CD4-positive, alpha-beta T cell (primary cell): ENCODE results near the gene GSTM4. TPM values are rescaled to one million over a fixed set of nuclear protein-coding genes. Genes with fewer than 3 reads are reported as not detected.

ENCODE experiments used
- ATAC-seq: fragments of 200-7000 bp; cut with Tn5 transposase; one replicate; pipeline ENCODE4 v1.10.0; 2022; ENCODE audit warnings: mild to moderate bottlenecking; ENCODE audit not compliant: poor library complexity
- CTCF ChIA-PET: fragments of 350-600 bp; sonication (Branson Sonifier 250); formaldehyde crosslinking; loops from one replicate; lab custom pipeline; 2021; ENCODE audit warnings: antibody characterized with exemption, inconsistent platforms; lab: Charles Lee
- POLR2A ChIA-PET: fragments of 350-600 bp; sonication (Branson Sonifier 250); formaldehyde crosslinking; loops from one replicate; lab custom pipeline; 2021; ENCODE audit warnings: antibody characterized with exemption, inconsistent platforms; lab: Charles Lee
- DNase-seq, 14 experiments: peaks; one replicate each; pipeline ENCODE4 v3.0.0-alpha.2; 2013 to 2020; ENCODE audit warnings: mixed read lengths in 2 of 14
- H3K27ac ChIP-seq, 2 donors: one replicate each; pipeline versions ENCODE4 v1.5.1 to v1.7.0; 2013; ENCODE audit warnings: low read length in 2 of 2, low read depth in 1 of 2, mild to moderate bottlenecking in 1 of 2
- H3K27me3 ChIP-seq, 2 experiments: 1 replicate in 1 of 2; 2 replicates in 1 of 2; pipeline versions ENCODE4 v1.6.1 to v1.7.0; 2013; ENCODE audit warnings: low read length in 2 of 2, control low read depth in 1 of 2, mild to moderate bottlenecking in 1 of 2, moderate library complexity in 1 of 2; ENCODE audit not compliant: insufficient read depth in 2 of 2, control insufficient read depth in 1 of 2
- H3K36me3 ChIP-seq: one replicate; pipeline ENCODE4 v1.6.1; 2013; ENCODE audit warnings: low read length, control low read depth; ENCODE audit not compliant: insufficient read depth
- H3K4me1 ChIP-seq: one replicate; pipeline ENCODE4 v1.6.1; 2013; ENCODE audit warnings: low read length, control low read depth; ENCODE audit not compliant: insufficient read depth
- H3K4me3 ChIP-seq: one replicate; pipeline ENCODE4 v1.5.1; 2013; ENCODE audit warnings: mild to moderate bottlenecking, low read length, moderate library complexity
- H3K9me3 ChIP-seq, 2 experiments: 1 replicate in 1 of 2; 2 replicates in 1 of 2; pipeline versions ENCODE4 v1.6.1 to v1.7.0; 2013; ENCODE audit warnings: low read length in 2 of 2, mild to moderate bottlenecking in 2 of 2, control low read depth in 1 of 2, moderate library complexity in 1 of 2; ENCODE audit not compliant: control insufficient read depth in 1 of 2, insufficient read depth in 1 of 2
- H3K27ac Mint-ChIP-seq: one replicate; pipeline ENCODE4 v1.8.0; 2020; ENCODE audit warnings: mixed read lengths
- H3K27me3 Mint-ChIP-seq: one replicate; pipeline ENCODE4 v1.8.0; 2021; ENCODE audit warnings: mixed read lengths
- H3K36me3 Mint-ChIP-seq: one replicate; pipeline ENCODE4 v1.8.0; 2021; ENCODE audit warnings: low read depth, mixed read lengths
- H3K4me1 Mint-ChIP-seq: one replicate; pipeline ENCODE4 v1.8.0; 2021; ENCODE audit warnings: low read depth, mixed read lengths
- H3K4me3 Mint-ChIP-seq: one replicate; pipeline ENCODE4 v1.8.0; 2020; ENCODE audit warnings: mild to moderate bottlenecking, mixed read lengths
- H3K9me3 Mint-ChIP-seq: one replicate; pipeline ENCODE4 v1.8.0; 2020; ENCODE audit warnings: mixed read lengths
- intact Hi-C, 2 experiments: fragments of 100-400 bp; cut with DNase I in 1 of 2; cut with micrococcal nuclease in 1 of 2; formaldehyde crosslinking; loops; one replicate each; pipeline versions ENCODE4 v1.15.1 to v1.9.0; 2023 to 2025; cut with DNase I, micrococcal nuclease
- total RNA-seq, 174 experiments: library from RNA in 2 of 174; stranded (reverse) in 2 of 174; gene quantifications; one replicate each; pipeline ENCODE4 v1.2.3 and lab custom pipeline; 2021 to 2026
- TF ChIP-seq, protein P1 (sequence below): fragments of 200-600 bp; IDR thresholded peaks from one replicate; pipeline ENCODE4 v1.8.0; 2022; ENCODE audit warnings: antibody characterized with exemption, mild to moderate bottlenecking

The GSTM4 gene
- total RNA-seq, 2 experiments from 2014 or later: 17.7 to 20.7 TPM

DNA sequence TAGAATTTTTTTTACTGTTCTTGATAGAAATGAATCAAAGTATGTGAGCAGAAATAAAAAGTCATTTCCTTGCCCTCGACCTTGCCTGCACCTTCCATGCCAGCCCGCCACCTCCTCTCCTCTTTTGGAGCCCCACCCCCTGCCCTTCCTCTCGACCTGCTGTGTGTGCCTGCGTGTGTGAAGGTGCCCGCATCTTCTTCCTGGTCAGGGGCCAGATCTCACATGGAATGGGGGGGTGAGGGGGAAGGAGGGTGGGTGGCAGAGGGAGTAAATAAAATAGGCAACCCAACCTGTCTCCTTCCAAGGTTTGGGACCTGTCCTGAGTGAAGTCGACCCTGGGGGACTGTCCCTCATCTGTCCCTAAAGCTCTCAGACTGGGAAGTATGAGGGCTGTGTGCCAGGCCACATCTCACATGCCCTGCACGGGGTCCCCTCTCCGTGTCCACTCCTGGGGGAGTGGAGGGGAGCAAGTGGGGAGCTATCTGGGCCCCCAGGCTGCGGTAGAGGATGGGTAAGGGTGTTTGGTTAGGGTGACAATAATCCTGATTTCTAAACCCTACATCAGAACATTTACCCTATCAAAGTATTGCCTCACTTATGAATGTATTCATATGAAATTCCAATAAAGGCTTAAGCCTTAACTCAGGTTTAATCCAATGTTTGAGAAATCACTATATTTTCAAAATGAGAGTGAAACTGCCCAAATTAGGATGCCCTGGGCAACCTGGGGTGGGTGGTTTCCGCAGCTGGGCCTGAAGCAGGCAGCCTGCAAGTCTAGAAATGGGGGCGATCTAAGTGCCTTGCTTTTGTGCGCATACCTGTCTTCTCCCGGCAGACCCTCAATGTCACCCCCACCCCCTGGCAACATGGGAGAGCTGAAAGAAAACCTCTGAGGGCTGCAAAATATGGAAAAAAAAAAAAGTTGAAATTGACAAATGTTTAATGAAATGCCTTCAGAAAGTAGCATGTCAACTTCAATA is 20.8 kb upstream of the GSTM4 start:
- Mint-ChIP-seq H3K27ac (no peak overlapping the region), H3K36me3 (peaks cover 19% of the 10 kb centered on the region), H3K4me3 (no peak overlapping the region), H3K9me3 (no peaks in the 10 kb centered on the region), H3K4me1 (peaks cover 15% of the 10 kb centered on the region), H3K27me3 (no peaks in the 10 kb centered on the region)
- ChIA-PET POLR2A (interaction anchor here (1.0 to 1.9 kb wide), 3 partner anchors 53 to 89 kb away, joined by 4 to 6 read pairs (median 4); partner anchors contain the start of genes GNAI3 and GSTM1), CTCF (interaction anchor here (1.5 to 1.6 kb wide), 2 partner anchors 15 to 89 kb away, joined by 3 to 4 read pairs; no protein-coding TSS in a partner anchor)
- H3K27me3 ChIP-seq: no peaks in the 10 kb centered on the region
- H3K27ac ChIP-seq: no peak overlapping the region
- DNase-seq: peak in 6 of 14 experiments; percentile 22 to 58 (median 46)
- TF ChIP-seq, protein P1, sequence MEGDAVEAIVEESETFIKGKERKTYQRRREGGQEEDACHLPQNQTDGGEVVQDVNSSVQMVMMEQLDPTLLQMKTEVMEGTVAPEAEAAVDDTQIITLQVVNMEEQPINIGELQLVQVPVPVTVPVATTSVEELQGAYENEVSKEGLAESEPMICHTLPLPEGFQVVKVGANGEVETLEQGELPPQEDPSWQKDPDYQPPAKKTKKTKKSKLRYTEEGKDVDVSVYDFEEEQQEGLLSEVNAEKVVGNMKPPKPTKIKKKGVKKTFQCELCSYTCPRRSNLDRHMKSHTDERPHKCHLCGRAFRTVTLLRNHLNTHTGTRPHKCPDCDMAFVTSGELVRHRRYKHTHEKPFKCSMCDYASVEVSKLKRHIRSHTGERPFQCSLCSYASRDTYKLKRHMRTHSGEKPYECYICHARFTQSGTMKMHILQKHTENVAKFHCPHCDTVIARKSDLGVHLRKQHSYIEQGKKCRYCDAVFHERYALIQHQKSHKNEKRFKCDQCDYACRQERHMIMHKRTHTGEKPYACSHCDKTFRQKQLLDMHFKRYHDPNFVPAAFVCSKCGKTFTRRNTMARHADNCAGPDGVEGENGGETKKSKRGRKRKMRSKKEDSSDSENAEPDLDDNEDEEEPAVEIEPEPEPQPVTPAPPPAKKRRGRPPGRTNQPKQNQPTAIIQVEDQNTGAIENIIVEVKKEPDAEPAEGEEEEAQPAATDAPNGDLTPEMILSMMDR: no peak
- H3K4me1 ChIP-seq: peaks cover 11% of the 10 kb centered on the region
- no peaks in the 10 kb centered on the region for H3K9me3 ChIP-seq
- ATAC-seq: peak; percentile 84
- no peak overlapping the region for H3K4me3 ChIP-seq
- H3K36me3 ChIP-seq: peaks cover 17% of the 10 kb centered on the region
- intact Hi-C loops: loop anchor here in 1 of 2 experiments (5.0 kb wide), 1 partner anchor 43 kb away; no protein-coding TSS in a partner anchor

DNA sequence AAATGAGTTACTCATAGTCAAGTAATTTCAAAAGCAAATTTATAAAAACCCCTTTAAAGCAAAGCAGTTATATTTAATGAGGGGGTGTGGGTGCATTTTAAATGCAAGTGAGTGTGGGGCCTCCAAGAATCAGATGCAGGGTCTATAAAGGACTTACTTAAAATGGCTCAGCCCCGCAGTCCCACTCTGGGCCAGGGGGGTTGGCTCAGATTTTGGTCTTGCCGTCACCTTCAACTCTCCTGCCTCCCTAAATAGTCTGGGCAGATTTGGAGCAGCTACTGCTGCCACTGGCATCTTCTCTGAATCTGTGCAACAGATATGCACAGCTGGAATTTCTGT is 20.1 kb upstream of the GSTM4 start:
- Histone ChIP-seq H3K27ac (no peak overlapping the region), H3K36me3 (peaks cover 13% of the 10 kb centered on the region), H3K4me1 (peaks cover 17% of the 10 kb centered on the region), H3K4me3 (no peak overlapping the region), H3K27me3 (no peaks in the 10 kb centered on the region), H3K9me3 (no peaks in the 10 kb centered on the region)
- ATAC-seq (no peak), DNase-seq (peak in 1 of 14 experiments; percentile 3)
- intact Hi-C loops: no loop called here
- Mint-ChIP-seq H3K4me3 (no peak overlapping the region), H3K36me3 (peaks cover 17% of the 10 kb centered on the region), H3K27me3 (no peaks in the 10 kb centered on the region), H3K4me1 (peaks cover 19% of the 10 kb centered on the region), H3K27ac (no peak overlapping the region), H3K9me3 (no peaks in the 10 kb centered on the region)
- ChIA-PET POLR2A (interaction anchor here (0.8 to 1.9 kb wide), 2 partner anchors 52 to 348 kb away, joined by 3 to 6 read pairs; partner anchors contain the start of genes AHCYL1 and GSTM1), CTCF (interaction anchor here (1.6 kb wide), 1 partner anchor 90 kb away, joined by 4 read pairs; no protein-coding TSS in a partner anchor)
- TF ChIP-seq, protein P1: no peak

DNA sequence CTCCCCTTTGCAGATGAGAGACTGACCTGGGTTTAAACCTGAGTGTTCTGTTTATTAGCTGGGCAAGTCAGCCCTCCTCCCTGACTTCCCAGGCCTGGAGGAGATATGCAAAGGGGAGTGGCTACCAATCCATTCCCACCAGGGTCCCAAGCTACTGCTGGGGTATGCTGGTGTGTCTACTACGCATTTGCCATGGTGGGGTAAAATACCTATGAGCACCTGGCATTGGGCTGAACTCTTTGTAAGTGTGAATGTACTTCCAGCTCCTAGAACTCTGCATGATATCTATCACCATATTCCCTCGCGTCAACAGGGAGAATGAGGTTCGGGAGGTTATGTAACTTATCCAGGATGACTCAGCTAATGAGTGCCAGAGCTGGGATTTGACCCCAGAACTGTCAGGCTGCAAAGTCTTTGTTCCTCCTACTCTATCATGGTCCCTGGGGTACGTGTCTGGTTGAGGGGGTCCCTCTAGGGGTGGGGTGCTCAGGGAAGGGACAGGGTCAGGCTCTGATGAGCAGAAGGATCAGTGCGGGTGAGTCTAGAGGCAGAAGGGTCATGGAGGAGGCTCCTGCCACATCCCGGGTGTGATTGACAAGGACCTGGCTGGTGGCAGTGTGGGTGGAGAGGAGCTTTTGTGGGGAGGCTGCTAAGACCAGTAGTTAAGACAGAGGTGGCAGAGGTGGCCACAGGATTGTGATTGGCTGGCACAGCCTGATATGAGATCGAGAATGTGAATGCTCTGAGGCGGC is 19.5 kb upstream of the GSTM4 start:
- H3K27me3 Mint-ChIP-seq: no peaks in the 10 kb centered on the region
- Histone ChIP-seq H3K4me1 (peaks cover 17% of the 10 kb centered on the region), H3K27me3 (no peaks in the 10 kb centered on the region), H3K27ac (no peak overlapping the region), H3K36me3 (peaks cover 7% of the 10 kb centered on the region), H3K4me3 (no peak overlapping the region), H3K9me3 (no peaks in the 10 kb centered on the region)
- ChIA-PET POLR2A (interaction anchor here (0.8 to 1.9 kb wide), 3 partner anchors 51 to 348 kb away, joined by 3 to 6 read pairs (median 4); partner anchors contain the start of genes AHCYL1, GNAI3 and GSTM1), CTCF (interaction anchor here (1.2 to 1.6 kb wide), 2 partner anchors 90 kb away, joined by 3 to 4 read pairs; no protein-coding TSS in a partner anchor)
- TF ChIP-seq, protein P1: no peak
- H3K4me1 Mint-ChIP-seq: peaks cover 19% of the 10 kb centered on the region
- H3K27ac Mint-ChIP-seq: no peak overlapping the region
- no peak overlapping the region for H3K4me3 Mint-ChIP-seq
- H3K9me3 Mint-ChIP-seq: no peaks in the 10 kb centered on the region
- peaks cover 11% of the 10 kb centered on the region for H3K36me3 Mint-ChIP-seq
- no peak for ATAC-seq
- intact Hi-C loops: no loop called here
- peak in 1 of 14 experiments; percentile 9 for DNase-seq
